Calu3 (cell line): ENCODE measurements around the gene ADSS2. TPM values are rescaled to one million over a fixed set of nuclear protein-coding genes. Genes with fewer than 3 reads are reported as not detected.
"Not testable (repeated sequence)": the region's sequence is repeated elsewhere in the genome, so short reads cannot be mapped to it uniquely, and the experiment has no call there.

Experiments
- BruUV-seq: library from RNA; stranded (reverse); fragments of 400-500 nt; replicated peaks from 2 replicates; lab custom pipeline; 2021; lab: Mats Ljungman, UMichigan
- CTCF ChIA-PET: fragments of 300-600 bp; sonication (Branson Sonifier 250); formaldehyde crosslinking; loops from one replicate; lab custom pipeline; 2022; ENCODE audit warnings: antibody characterized with exemption; lab: Charles Lee
- DNase-seq: peaks from one replicate; pipeline ENCODE4 v3.0.0; 2022
- H3K27ac Mint-ChIP-seq: one replicate; pipeline ENCODE4 v1.8.0; 2022; ENCODE audit warnings: mixed read lengths; ENCODE audit not compliant: unreplicated experiment
- H3K27me3 Mint-ChIP-seq: one replicate; pipeline ENCODE4 v1.8.0; 2022; ENCODE audit warnings: mixed read lengths; ENCODE audit not compliant: unreplicated experiment
- H3K36me3 Mint-ChIP-seq: one replicate; pipeline ENCODE4 v1.8.0; 2022; ENCODE audit warnings: mild to moderate bottlenecking, moderate library complexity, mixed read lengths; ENCODE audit not compliant: insufficient read depth, unreplicated experiment
- H3K4me1 Mint-ChIP-seq: one replicate; pipeline ENCODE4 v1.8.0; 2022; ENCODE audit warnings: mild to moderate bottlenecking, low read depth, mixed read lengths; ENCODE audit not compliant: unreplicated experiment
- H3K4me3 Mint-ChIP-seq: one replicate; pipeline ENCODE4 v1.8.0; 2022; ENCODE audit warnings: mild to moderate bottlenecking, low read depth, moderate library complexity, mixed read lengths; ENCODE audit not compliant: unreplicated experiment
- H3K9me3 Mint-ChIP-seq: one replicate; pipeline ENCODE4 v1.8.0; 2022; ENCODE audit warnings: low read depth, mixed read lengths; ENCODE audit not compliant: unreplicated experiment
- intact Hi-C: fragments of 100-400 bp; cut with micrococcal nuclease; formaldehyde crosslinking; loops from one replicate; pipeline ENCODE4 v1.10.0; 2022; ENCODE audit not compliant: unreplicated experiment
- total RNA-seq: library from RNA; stranded (reverse); gene quantifications from 2 replicates; pipeline ENCODE4 v1.2.3, GENCODE V29; 2022
- TF ChIP-seq, protein P1 (sequence below): fragments of 200-600 bp; IDR thresholded peaks from one replicate; pipeline ENCODE4 v1.8.0; 2022; ENCODE audit warnings: antibody characterized with exemption; ENCODE audit not compliant: unreplicated experiment

Gene ADSS2
- total RNA-seq, 1 experiment from 2014 or later: 68.3 TPM

DNA sequence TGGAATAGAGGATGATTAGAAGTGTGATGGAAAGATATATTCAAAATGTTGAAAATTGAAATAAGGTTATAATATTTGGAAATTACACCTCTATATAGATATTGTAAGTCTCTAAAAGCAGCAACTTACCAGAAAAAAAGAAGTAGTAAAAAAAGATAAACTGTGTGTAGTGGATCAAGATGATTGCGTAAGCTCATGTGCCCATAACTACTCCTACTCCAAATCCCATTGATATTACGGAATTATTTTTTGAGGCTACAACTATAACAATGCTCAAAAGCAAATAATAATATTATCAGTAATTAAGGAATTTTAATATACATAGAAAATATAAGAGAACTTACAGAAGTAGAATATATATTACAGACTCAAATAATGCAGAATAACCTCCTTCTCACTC lies 42.9 kb upstream of the ADSS2 start:
- no peak overlapping the region for H3K4me3 Mint-ChIP-seq
- no peak for DNase-seq
- no peak overlapping the region for H3K27ac Mint-ChIP-seq
- no TSS peak for BruUV-seq
- no peaks in the 10 kb centered on the region for H3K4me1 Mint-ChIP-seq
- intact Hi-C loops: no loop called here
- TF ChIP-seq, protein P1, sequence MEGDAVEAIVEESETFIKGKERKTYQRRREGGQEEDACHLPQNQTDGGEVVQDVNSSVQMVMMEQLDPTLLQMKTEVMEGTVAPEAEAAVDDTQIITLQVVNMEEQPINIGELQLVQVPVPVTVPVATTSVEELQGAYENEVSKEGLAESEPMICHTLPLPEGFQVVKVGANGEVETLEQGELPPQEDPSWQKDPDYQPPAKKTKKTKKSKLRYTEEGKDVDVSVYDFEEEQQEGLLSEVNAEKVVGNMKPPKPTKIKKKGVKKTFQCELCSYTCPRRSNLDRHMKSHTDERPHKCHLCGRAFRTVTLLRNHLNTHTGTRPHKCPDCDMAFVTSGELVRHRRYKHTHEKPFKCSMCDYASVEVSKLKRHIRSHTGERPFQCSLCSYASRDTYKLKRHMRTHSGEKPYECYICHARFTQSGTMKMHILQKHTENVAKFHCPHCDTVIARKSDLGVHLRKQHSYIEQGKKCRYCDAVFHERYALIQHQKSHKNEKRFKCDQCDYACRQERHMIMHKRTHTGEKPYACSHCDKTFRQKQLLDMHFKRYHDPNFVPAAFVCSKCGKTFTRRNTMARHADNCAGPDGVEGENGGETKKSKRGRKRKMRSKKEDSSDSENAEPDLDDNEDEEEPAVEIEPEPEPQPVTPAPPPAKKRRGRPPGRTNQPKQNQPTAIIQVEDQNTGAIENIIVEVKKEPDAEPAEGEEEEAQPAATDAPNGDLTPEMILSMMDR: no peak
- no peaks in the 10 kb centered on the region for H3K9me3 Mint-ChIP-seq
- H3K36me3 Mint-ChIP-seq: no peaks in the 10 kb centered on the region
- CTCF ChIA-PET: no interaction called here
- H3K27me3 Mint-ChIP-seq: no peaks in the 10 kb centered on the region

DNA sequence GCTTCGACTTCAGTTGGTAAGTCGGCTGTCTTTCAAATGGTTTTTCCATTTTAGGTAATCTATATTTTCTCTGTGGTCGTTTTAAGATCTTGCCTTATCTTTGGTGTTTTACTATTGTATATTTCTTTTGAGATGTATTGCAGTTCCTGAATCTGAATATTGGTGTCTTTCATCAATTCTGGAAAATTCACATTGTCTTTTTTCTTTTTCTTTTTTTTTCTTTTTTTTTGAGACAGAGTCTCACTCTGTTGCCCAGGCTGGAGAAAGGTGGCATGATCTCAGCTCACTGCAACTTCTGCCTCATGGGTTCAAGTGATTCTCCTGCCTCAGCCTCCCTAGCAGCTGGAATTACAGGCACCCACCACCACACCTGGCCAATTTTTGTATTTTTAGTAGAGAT lies 33.3 kb upstream of the ADSS2 start:
- H3K36me3 Mint-ChIP-seq, BruUV-seq, DNase-seq, H3K4me1 Mint-ChIP-seq, intact Hi-C loops, H3K4me3 Mint-ChIP-seq, H3K9me3 Mint-ChIP-seq, CTCF ChIA-PET, H3K27ac Mint-ChIP-seq, H3K27me3 Mint-ChIP-seq: not testable (repeated sequence)

DNA sequence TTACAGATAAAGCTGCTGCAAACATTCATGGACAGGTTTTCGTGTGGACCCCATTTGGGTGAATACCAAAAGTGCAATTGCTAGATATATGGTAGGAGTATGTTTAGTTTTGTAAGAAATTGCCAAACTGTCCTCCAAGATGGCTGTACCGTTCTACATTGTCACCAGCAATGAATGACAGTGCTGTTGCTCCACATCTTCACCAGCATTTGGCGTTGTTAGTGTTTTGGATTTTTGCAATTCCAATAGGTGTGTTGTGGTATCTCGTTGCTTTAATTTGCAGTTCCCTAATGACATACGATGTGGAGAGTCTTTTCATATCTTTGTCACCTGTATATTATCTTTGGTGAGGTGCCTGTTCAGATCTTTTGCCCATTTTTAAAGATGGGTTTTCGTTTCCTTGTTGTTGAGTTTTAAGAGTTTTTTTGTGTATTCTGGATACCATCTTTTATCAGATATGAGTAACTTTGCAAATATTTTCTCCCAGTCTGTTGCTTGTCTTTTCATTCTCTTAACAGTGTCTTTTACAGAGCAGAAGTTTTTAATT lies 21.4 kb upstream of the ADSS2 start:
- no TSS peak for BruUV-seq
- no peak for DNase-seq
- H3K9me3 Mint-ChIP-seq: no peaks in the 10 kb centered on the region
- no peak overlapping the region for H3K4me3 Mint-ChIP-seq
- TF ChIP-seq, protein P1: no peak
- no peak overlapping the region for H3K27ac Mint-ChIP-seq
- no peaks in the 10 kb centered on the region for H3K4me1 Mint-ChIP-seq
- no peaks in the 10 kb centered on the region for H3K27me3 Mint-ChIP-seq
- CTCF ChIA-PET: no interaction called here
- no peaks in the 10 kb centered on the region for H3K36me3 Mint-ChIP-seq
- intact Hi-C loops: no loop called here

DNA sequence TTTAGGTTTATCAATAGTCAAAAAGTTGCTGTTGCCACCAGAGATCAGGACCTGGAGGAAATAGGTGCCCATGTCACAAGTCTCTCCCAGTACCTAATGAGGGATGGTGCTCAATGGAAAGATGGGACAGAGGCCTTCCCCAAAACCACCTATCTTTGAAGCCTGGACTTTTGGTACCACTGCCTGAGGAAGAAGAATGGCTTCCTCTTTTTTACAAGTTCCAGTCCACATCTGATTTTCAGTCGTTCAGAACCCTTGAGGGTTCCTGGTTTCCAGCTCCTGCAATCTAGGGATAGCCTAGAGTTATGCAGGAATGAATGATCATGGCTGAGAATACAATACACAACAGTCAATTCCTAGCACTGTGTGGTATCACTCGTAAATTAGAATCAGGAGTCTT lies 15.0 kb upstream of the ADSS2 start:
- no peak for DNase-seq
- BruUV-seq: no TSS peak
- CTCF ChIA-PET: no interaction called here
- no peaks in the 10 kb centered on the region for H3K4me1 Mint-ChIP-seq
- H3K36me3 Mint-ChIP-seq: peaks cover 2% of the 10 kb centered on the region
- H3K27me3 Mint-ChIP-seq: no peaks in the 10 kb centered on the region
- no peak overlapping the region for H3K27ac Mint-ChIP-seq
- TF ChIP-seq, protein P1: no peak
- H3K9me3 Mint-ChIP-seq: no peaks in the 10 kb centered on the region
- intact Hi-C loops: no loop called here
- H3K4me3 Mint-ChIP-seq: no peak overlapping the region
